Keratinocyte (primary cell): ENCODE data around the gene GJE1. TPM values are rescaled to one million over a fixed set of nuclear protein-coding genes. Genes with fewer than 3 reads are reported as not detected.

Source experiments
- DNase-seq: peaks from one replicate; pipeline ENCODE4 v3.0.0-alpha.2; 2011; ENCODE audit warnings: low read depth, missing footprints, low spot score
- FAIRE-seq: peaks from 2 replicates; lab custom pipeline; 2011; peaks lifted over from hg19 to GRCh38; lab: Jason Lieb, UNC
- H2AFZ ChIP-seq: 2 replicates; pipeline ENCODE4 v1.6.0; 2012; ENCODE audit warnings: low read length, control low read depth, inconsistent platforms; ENCODE audit not compliant: control insufficient read depth
- H3K27ac ChIP-seq: 2 replicates; pipeline ENCODE4 v1.5.1; 2011; ENCODE audit warnings: low read length; ENCODE audit not compliant: control insufficient read depth, insufficient read depth
- H3K27me3 ChIP-seq: 3 replicates; pipeline ENCODE4 v1.6.0; 2011; ENCODE audit warnings: low read length; ENCODE audit not compliant: control insufficient read depth, insufficient read depth; ENCODE audit errors: extremely low read depth
- H3K36me3 ChIP-seq, 2 experiments: 2 replicates in 1 of 2; 3 replicates in 1 of 2; pipeline ENCODE4 v1.5.1; 2011; ENCODE audit warnings: low read length in 2 of 2, mild to moderate bottlenecking in 1 of 2; ENCODE audit not compliant: control insufficient read depth in 2 of 2, insufficient read depth in 2 of 2; ENCODE audit errors: extremely low read depth in 1 of 2
- H3K4me1 ChIP-seq: 3 replicates; pipeline ENCODE4 v1.5.1; 2011; ENCODE audit warnings: low read length; ENCODE audit not compliant: control insufficient read depth, insufficient read depth; ENCODE audit errors: extremely low read depth
- H3K4me2 ChIP-seq: 3 replicates; pipeline ENCODE4 v1.6.0; 2011; ENCODE audit warnings: low read depth, low read length; ENCODE audit not compliant: control insufficient read depth, insufficient read depth; ENCODE audit errors: extremely low read depth
- H3K4me3 ChIP-seq, 3 experiments: fragments of 200-600 bp in 1 of 3; sonication (generic) in 1 of 3; 2 replicates in 2 of 3; 3 replicates in 1 of 3; pipeline ENCODE4 v1.5.1; 2011 to 2016; ENCODE audit warnings: low read length in 3 of 3, mild to moderate bottlenecking in 3 of 3, control low read depth in 2 of 3, inconsistent platforms in 1 of 3, low read depth in 1 of 3, mixed read lengths in 1 of 3, mixed run types in 1 of 3, moderate library complexity in 1 of 3; ENCODE audit not compliant: control insufficient read depth in 2 of 3, insufficient read depth in 2 of 3; ENCODE audit errors: extremely low read depth in 1 of 3
- H3K79me2 ChIP-seq: 2 replicates; pipeline ENCODE4 v1.6.0; 2012; ENCODE audit warnings: low read length; ENCODE audit not compliant: control insufficient read depth, insufficient read depth
- H3K9ac ChIP-seq: 3 replicates; pipeline ENCODE4 v1.6.0; 2011; ENCODE audit warnings: low read length; ENCODE audit not compliant: control insufficient read depth, insufficient read depth; ENCODE audit errors: extremely low read depth
- H3K9me1 ChIP-seq: 3 replicates; pipeline ENCODE4 v1.6.0; 2011; ENCODE audit warnings: low read length; ENCODE audit not compliant: control insufficient read depth, insufficient read depth; ENCODE audit errors: extremely low read depth
- H3K9me3 ChIP-seq: 2 replicates; pipeline ENCODE4 v1.5.1; 2012; ENCODE audit warnings: low read depth, low read length; ENCODE audit not compliant: control insufficient read depth
- H4K20me1 ChIP-seq: 3 replicates; pipeline ENCODE4 v1.6.0; 2011; ENCODE audit warnings: low read length; ENCODE audit not compliant: control insufficient read depth, insufficient read depth; ENCODE audit errors: extremely low read depth
- CTCF ChIP-seq, 3 experiments: IDR thresholded peaks in 1 of 3; conservative IDR thresholded peaks in 1 of 3; optimal IDR thresholded peaks in 1 of 3; 2 replicates in 2 of 3; 3 replicates in 1 of 3; pipeline versions ENCODE3 to v1.5.1; 2011; ENCODE audit warnings: low read length in 3 of 3, mild to moderate bottlenecking in 3 of 3, moderate library complexity in 2 of 3, control low read depth in 1 of 3, inconsistent platforms in 1 of 3; ENCODE audit not compliant: insufficient read depth in 2 of 3; ENCODE audit errors: extremely low read depth in 1 of 3
- EZH2 ChIP-seq: IDR thresholded peaks from one replicate; pipeline ENCODE4 v1.6.1; 2012; ENCODE audit warnings: inconsistent platforms, mild to moderate bottlenecking, low read length, moderate library complexity
- dilution Hi-C: fragments of 300-500 bp; cut with MboI; formaldehyde crosslinking; loops from one replicate; pipeline ENCODE4 v1.7.0; 2020; ENCODE audit warnings: low sequenced_read_pairs; ENCODE audit not compliant: extremely low pct_ligation_motif_present
- polyA plus RNA-seq, 5 experiments: library from polyadenylated mRNA; depleted of rRNA in 3 of 5; stranded (reverse) in 3 of 5; stranded (forward) in 1 of 5; unstranded in 1 of 5; fragments of >200 nt; gene quantifications; 1 replicate in 1 of 5; 2 replicates in 3 of 5; 3 replicates in 1 of 5; pipeline versions ENCODE4 v1.2.1 to v1.2.3, GENCODE V29; 2011 to 2012; ENCODE audit warnings: missing spikeins in 2 of 5, low read depth in 1 of 5, low replicate concordance in 1 of 5

The GJE1 gene
- polyA plus RNA-seq, 1 donor (not counting 4 experiments of a cell fraction or from before 2014, with no cell fraction given) = not detected

GRCh38 chr6:142173980-142174379 lies 41.3 kb downstream of the GJE1 start:
- no peak overlapping the region for H2AFZ ChIP-seq
- FAIRE-seq (no peak), DNase-seq (no peak)
- no peaks in the 10 kb centered on the region for H3K9me3 ChIP-seq
- no peak overlapping the region for H3K9ac ChIP-seq
- no peaks in the 10 kb centered on the region for H3K27me3 ChIP-seq
- no peak overlapping the region for H3K27ac ChIP-seq
- no peaks in the 10 kb centered on the region for H4K20me1 ChIP-seq
- no peaks in the 10 kb centered on the region for H3K4me1 ChIP-seq
- H3K36me3 ChIP-seq = peaks cover 3 to 21% of the 10 kb centered on the region in 2 experiments
- H3K9me1 ChIP-seq = no peaks in the 10 kb centered on the region
- H3K79me2 ChIP-seq = no peaks in the 10 kb centered on the region
- H3K4me3 ChIP-seq = no peak overlapping the region
- H3K4me2 ChIP-seq = no peak overlapping the region
- dilution Hi-C loops = no loop called here
- TF ChIP-seq CTCF (optimal IDR thresholded peaks at IDR 0.05 in 1 of 3, IDR thresholded peaks at IDR 0.05 in 1 of 3, conservative IDR thresholded peaks at IDR 0.05 in 1 of 3; ENCODE audit: extremely low read depth in 1 of 3, insufficient read depth in 2 of 3, low read length in 3 of 3) = no peak
- no peak for TF ChIP-seq EZH2

- H3K36me3 ChIP-seq = peaks cover 3 to 21% of the 10 kb centered on the region in 2 experiments
- no peak overlapping the region for H2AFZ ChIP-seq
- H3K4me1 ChIP-seq = no peaks in the 10 kb centered on the region
- no peaks in the 10 kb centered on the region for H3K9me1 ChIP-seq
- DNase-seq = no peak
- no peaks in the 10 kb centered on the region for H3K79me2 ChIP-seq
- no peak overlapping the region for H3K4me2 ChIP-seq
- no peaks in the 10 kb centered on the region for H3K9me3 ChIP-seq
- TF ChIP-seq CTCF (optimal IDR thresholded peaks at IDR 0.05 in 1 of 3, IDR thresholded peaks at IDR 0.05 in 1 of 3, conservative IDR thresholded peaks at IDR 0.05 in 1 of 3; ENCODE audit: extremely low read depth in 1 of 3, insufficient read depth in 2 of 3, low read length in 3 of 3) = no peak
- TF ChIP-seq EZH2 = no peak
- H3K9ac ChIP-seq = no peak overlapping the region
- no peak for FAIRE-seq
- H3K27ac ChIP-seq = no peak overlapping the region
- dilution Hi-C loops = no loop called here
- H4K20me1 ChIP-seq = no peaks in the 10 kb centered on the region
- no peak overlapping the region for H3K4me3 ChIP-seq
- H3K27me3 ChIP-seq = no peaks in the 10 kb centered on the region
Observed at GRCh38 chr6:142174703-142175102, 42.0 kb downstream of the GJE1 start.
